ENCODE measurements around the gene SH3RF1. TPM values are rescaled to one million over a fixed set of nuclear protein-coding genes. Genes with fewer than 3 reads are reported as not detected.

SH3RF1 gene
- total RNA-seq, 1 experiment from 2014 or later = 59.5 TPM

- H3K9me2 ChIP-seq (ENCODE audit: insufficient read depth) = no peaks in the 10 kb centered on the region
- POLR2A ChIA-PET = interaction anchor here (0.6 kb wide), 1 partner anchor 34 kb away, joined by 3 read pairs; no protein-coding TSS in a partner anchor
- intact Hi-C loops (cut with micrococcal nuclease) = no loop called here
- no peak overlapping the region for H2AFZ ChIP-seq (ENCODE audit: low read depth, low read length, poor library complexity, severe bottlenecking)
- H3K27ac ChIP-seq (ENCODE audit: low read depth, low read length) = no peak overlapping the region
- no peak overlapping the region for H3K4me2 ChIP-seq (ENCODE audit: low read length)
- no peaks in the 10 kb centered on the region for H3K9me3 ChIP-seq (ENCODE audit: control insufficient read depth in 1 of 2, insufficient read depth in 1 of 2, low read depth in 1 of 2, low read length in 2 of 2)
- no peaks in the 10 kb centered on the region for H3K36me3 ChIP-seq (ENCODE audit: control insufficient read depth in 1 of 2, insufficient read depth in 2 of 2, low read length in 2 of 2)
- DNase-seq (ENCODE audit: low read depth, low spot score) (no peak), ATAC-seq (no peak)
- no peaks in the 10 kb centered on the region for H4K20me1 ChIP-seq (ENCODE audit: insufficient read depth)
- TF ChIP-seq CEBPB (IDR thresholded peaks at IDR 0.05; ENCODE audit: low read depth) (no peak), EZH2phosphoT487 (IDR thresholded peaks at IDR 0.05; ENCODE audit: borderline replicate concordance) (no peak), CBX3 (IDR thresholded peaks at IDR 0.05; ENCODE audit: low read depth) (no peak), ATF3 (IDR thresholded peaks at IDR 0.05) (no peak), EZH2 (IDR thresholded peaks at IDR 0.05) (no peak), POLR2A (IDR thresholded peaks at IDR 0.05; ENCODE audit: borderline replicate concordance, extremely low read depth, insufficient read depth, insufficient read length) (no peak), RAD21 (IDR thresholded peaks at IDR 0.05; ENCODE audit: low read depth) (no peak), SP1 (IDR thresholded peaks at IDR 0.05; ENCODE audit: low read depth) (no peak), SIN3A (IDR thresholded peaks at IDR 0.05; ENCODE audit: low read depth) (no peak), FOSL1 (IDR thresholded peaks at IDR 0.05; ENCODE audit: low read depth) (no peak), POLR2AphosphoS5 (IDR thresholded peaks at IDR 0.05; ENCODE audit: low read depth, low read length) (no peak), EGR1 (IDR thresholded peaks at IDR 0.05; ENCODE audit: low read depth) (no peak), ZNF274 (IDR thresholded peaks at IDR 0.05; ENCODE audit: low read depth, low read length) (no peak), ZBTB33 (IDR thresholded peaks at IDR 0.05; ENCODE audit: extremely low read depth, insufficient replicate concordance, low read length) (no peak), CTCF (IDR thresholded peaks at IDR 0.05 in 2 of 3, conservative IDR thresholded peaks at IDR 0.05 in 1 of 3; ENCODE audit: borderline replicate concordance in 1 of 3, insufficient read depth in 1 of 3, low read depth in 2 of 3, low read length in 2 of 3) (no peak), SRF (IDR thresholded peaks at IDR 0.05; ENCODE audit: low read depth) (no peak), YY1 (IDR thresholded peaks at IDR 0.05; ENCODE audit: extremely low read depth, insufficient replicate concordance, low read depth, low read length) (no peak), ZFX (IDR thresholded peaks at IDR 0.05) (no peak), TCF7L2 (IDR thresholded peaks at IDR 0.05; ENCODE audit: borderline replicate concordance, extremely low read depth, insufficient read depth, insufficient read length) (no peak)
- H3K4me1 ChIP-seq (ENCODE audit: control insufficient read depth in 1 of 2, insufficient read depth in 2 of 2, low read length in 2 of 2) = peaks cover 20 to 31% of the 10 kb centered on the region in 2 experiments
- no peaks in the 10 kb centered on the region for H3K27me3 ChIP-seq (ENCODE audit: insufficient read depth, low read length)
- no peak overlapping the region for H3K4me3 ChIP-seq (replicated peaks in 1 of 2; ENCODE audit: low read depth in 1 of 2, low read length in 2 of 2)
- CTCF ChIA-PET = no interaction called here
- RAD21 ChIA-PET (ENCODE audit: low non-redundant PET in 1 of 2, low total read pairs in 2 of 2, uncharacterized antibody in 2 of 2, unreplicated experiment in 2 of 2) = no interaction called here
- no peaks in the 10 kb centered on the region for H3K79me2 ChIP-seq (ENCODE audit: insufficient read depth, low read length)
- no peak overlapping the region for H3K9ac ChIP-seq (ENCODE audit: low read length)
- BruUV-seq (replicated peaks) = no TSS peak
Observed at GRCh38 chr4:169074117-169074516, 196.6 kb downstream of the SH3RF1 start.
